Muscle layer of colon (tissue), 2 donors: Measurements from ENCODE around the gene TMUB1.

ENCODE experiments used
- H3K27ac ChIP-seq: one replicate; pipeline ENCODE4 v1.7.0; 2013; ENCODE audit warnings: low read depth, mild to moderate bottlenecking, low read length, moderate library complexity
- H3K27me3 ChIP-seq, 2 donors: one replicate each; pipeline ENCODE4 v1.7.0; 2013; ENCODE audit warnings: low read length in 2 of 2, mild to moderate bottlenecking in 2 of 2; ENCODE audit not compliant: insufficient read depth in 2 of 2, control insufficient read depth in 1 of 2
- H3K36me3 ChIP-seq: one replicate; pipeline ENCODE4 v1.7.0; 2013; ENCODE audit warnings: mild to moderate bottlenecking, low read length; ENCODE audit not compliant: insufficient read depth
- H3K4me1 ChIP-seq: one replicate; pipeline ENCODE4 v1.7.0; 2013; ENCODE audit warnings: mild to moderate bottlenecking, low read length; ENCODE audit not compliant: insufficient read depth
- H3K4me3 ChIP-seq, 2 donors: one replicate each; pipeline ENCODE4 v1.7.0; 2013; ENCODE audit warnings: low read length in 2 of 2, low read depth in 1 of 2, mild to moderate bottlenecking in 1 of 2, moderate library complexity in 1 of 2
- H3K9ac ChIP-seq: one replicate; pipeline ENCODE4 v1.7.0; 2013; ENCODE audit warnings: low read length
- H3K9me3 ChIP-seq: one replicate; pipeline ENCODE4 v1.7.0; 2013; ENCODE audit warnings: mild to moderate bottlenecking, low read length
- donor health status: abdominal sarcoma.
- donor health status: Adenocarcinoma of cecum.

The TMUB1 gene

DNA sequence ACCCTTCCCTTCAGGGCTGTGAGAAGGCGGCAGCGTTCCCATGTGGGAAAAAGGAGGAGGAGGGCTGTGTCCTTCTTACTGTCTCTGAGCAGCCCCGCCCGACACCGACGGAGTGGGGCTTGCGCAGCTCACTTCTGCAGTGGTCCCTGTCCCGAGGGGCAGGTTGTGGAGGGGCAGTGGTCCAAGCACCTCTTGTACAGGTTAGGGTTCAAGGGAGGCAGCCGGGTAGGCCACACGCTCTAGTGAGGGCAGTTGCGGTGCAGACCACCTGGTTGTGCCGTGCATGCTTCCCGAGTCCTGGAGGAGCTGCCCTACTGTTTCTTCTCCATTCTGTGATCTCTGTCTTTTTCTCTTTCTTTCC is 35.7 kb upstream of the TMUB1 start:
- Histone ChIP-seq H3K4me1 (peaks cover 10% of the 10 kb centered on the region), H3K9ac (no peak overlapping the region), H3K9me3 (no peaks in the 10 kb centered on the region), H3K4me3 (no peak overlapping the region), H3K27me3 (no peaks in the 10 kb centered on the region), H3K36me3 (peaks cover 27% of the 10 kb centered on the region), H3K27ac (no peak overlapping the region)

DNA sequence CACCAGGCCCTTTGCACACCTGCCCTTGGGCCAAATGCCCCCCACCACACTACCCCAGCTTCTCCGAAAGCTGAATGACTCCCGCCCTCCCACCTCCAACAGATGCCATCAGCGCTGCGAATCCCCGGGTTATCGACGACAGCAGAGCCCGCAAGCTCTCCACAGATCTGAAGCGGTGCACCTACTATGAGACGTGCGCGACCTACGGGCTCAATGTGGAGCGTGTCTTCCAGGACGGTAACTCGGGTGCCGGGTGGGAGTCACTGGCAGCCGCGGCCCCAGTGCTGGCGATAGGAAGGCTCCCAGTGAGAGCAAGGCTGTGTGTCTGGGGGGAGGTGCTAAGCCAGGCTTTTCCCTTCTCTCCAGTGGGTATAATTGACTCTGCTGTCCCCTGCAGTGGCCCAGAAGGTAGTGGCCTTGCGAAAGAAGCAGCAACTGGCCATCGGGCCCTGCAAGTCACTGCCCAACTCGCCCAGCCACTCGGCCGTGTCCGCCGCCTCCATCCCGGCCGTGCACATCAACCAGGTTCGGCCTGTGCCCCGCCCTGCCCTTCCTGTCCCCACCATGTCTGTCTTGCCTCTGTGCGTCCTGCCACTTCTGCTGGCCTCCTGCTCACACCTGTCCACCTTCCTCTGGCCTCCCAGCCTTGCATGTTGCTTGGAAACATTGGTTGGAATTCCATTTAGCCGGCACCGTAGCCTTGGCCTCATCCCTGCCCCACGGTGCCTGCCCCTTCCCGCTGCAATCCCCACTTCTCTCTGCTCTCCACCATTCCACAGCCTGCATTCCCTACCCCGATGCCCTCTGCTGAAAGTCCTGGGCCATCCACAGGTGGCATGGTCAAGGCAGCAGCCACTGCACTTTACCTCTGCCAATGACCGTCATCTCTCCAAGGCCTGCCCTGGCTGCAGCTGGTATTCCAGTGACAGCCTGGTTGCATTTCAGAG is 35.1 kb upstream of the TMUB1 start:
- Histone ChIP-seq H3K9me3 (no peaks in the 10 kb centered on the region), H3K36me3 (peaks cover 27% of the 10 kb centered on the region), H3K27ac (no peak overlapping the region), H3K27me3 (no peaks in the 10 kb centered on the region), H3K9ac (no peak overlapping the region), H3K4me3 (no peak overlapping the region), H3K4me1 (peaks cover 12% of the 10 kb centered on the region)

DNA sequence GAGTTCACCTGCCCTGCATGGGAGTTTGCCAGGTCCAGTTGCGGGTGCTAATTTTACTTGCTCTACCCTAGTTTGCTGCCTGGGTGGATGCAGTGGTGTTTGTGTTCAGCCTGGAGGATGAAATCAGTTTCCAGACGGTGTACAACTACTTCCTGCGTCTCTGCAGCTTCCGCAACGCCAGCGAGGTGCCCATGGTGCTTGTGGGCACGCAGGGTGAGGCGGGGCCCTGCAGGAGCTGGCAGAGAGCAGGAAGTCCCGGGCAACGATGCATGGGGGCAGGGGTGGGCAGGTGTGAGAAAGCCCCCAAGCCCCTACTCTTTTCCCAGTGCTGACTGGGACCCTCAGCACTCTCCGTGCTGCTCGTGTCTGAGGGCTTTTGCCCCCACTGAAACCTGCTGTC is 34.3 kb upstream of the TMUB1 start:
- no peak overlapping the region for H3K27ac ChIP-seq
- H3K27me3 ChIP-seq: no peaks in the 10 kb centered on the region
- H3K9me3 ChIP-seq: no peaks in the 10 kb centered on the region
- H3K4me3 ChIP-seq: no peak overlapping the region
- peaks cover 27% of the 10 kb centered on the region for H3K36me3 ChIP-seq
- H3K4me1 ChIP-seq: peaks cover 12% of the 10 kb centered on the region
- H3K9ac ChIP-seq: no peak overlapping the region

DNA sequence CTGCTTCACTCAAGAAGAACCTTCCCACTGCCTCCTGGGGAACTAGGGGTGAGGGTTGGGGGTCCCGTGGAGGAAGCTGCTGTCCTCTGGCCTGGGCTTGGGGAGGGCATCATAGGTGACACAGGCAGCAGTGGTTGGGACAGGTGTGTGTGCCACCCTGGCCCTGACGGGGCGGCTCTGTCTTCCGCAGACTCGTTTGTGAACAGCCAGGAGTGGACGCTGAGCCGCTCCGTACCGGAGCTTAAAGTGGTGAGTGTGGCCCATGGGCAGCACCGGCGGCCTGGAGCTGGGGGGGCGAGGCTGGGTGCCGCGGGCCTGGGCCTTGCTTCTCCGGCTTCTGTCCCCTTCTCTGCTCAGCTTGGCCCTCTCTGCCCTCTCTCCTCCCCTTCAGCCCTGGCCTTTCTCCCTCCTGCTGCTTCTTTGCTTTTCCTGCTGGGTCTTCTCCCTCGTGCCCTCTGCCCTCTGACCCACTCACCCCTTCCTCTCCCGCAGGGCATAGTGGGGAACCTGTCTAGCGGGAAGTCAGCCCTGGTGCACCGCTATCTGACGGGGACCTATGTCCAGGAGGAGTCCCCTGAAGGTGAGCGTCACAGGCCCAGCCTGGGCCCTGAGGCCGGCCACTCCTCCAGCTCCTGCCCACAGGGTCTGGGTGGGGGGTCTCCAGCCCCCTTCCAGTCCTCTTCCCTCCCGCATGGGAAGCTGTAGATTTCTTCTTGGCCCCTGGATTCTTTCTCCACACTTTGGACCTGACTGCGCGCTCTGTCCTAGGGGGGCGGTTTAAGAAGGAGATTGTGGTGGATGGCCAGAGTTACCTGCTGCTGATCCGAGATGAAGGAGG is 33.5 kb upstream of the TMUB1 start:
- H3K9me3 ChIP-seq: no peaks in the 10 kb centered on the region
- peaks cover 12% of the 10 kb centered on the region for H3K4me1 ChIP-seq
- no peak overlapping the region for H3K9ac ChIP-seq
- H3K36me3 ChIP-seq: peaks cover 27% of the 10 kb centered on the region
- H3K27ac ChIP-seq: no peak overlapping the region
- H3K4me3 ChIP-seq: no peak overlapping the region
- H3K27me3 ChIP-seq: no peaks in the 10 kb centered on the region

DNA sequence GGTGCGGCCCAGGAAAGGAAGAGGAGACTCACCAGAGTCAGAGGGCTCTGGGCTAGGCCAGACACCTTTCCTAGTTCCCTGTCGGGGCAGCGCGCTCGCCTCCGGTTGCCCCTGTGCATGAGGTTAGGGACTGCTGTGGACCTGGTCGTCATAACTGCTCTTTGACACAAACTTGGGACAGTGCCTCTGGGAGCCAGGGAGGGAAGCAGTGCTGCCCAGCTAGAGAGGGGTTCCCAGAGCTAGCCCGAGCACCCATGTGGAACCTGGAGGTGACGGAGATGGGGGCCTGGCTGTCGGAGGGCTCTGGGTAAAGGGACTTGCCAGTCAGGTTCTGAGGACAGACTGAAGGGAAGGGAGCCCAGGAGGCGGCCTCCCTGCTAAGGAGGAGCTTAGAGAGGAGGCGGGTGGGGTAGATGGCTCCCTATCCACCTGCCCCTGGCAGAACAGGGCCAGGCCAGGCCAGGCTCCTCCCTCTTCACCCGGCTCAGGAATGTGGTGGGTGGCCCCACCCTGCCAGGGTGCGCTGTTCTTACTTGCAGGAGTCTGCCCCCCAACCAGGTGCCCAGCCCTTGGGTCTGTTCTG is 32.6 kb upstream of the TMUB1 start:
- Histone ChIP-seq H3K9me3 (no peaks in the 10 kb centered on the region), H3K4me1 (peaks cover 18% of the 10 kb centered on the region), H3K36me3 (peaks cover 25% of the 10 kb centered on the region), H3K9ac (no peak overlapping the region), H3K27ac (no peak overlapping the region), H3K4me3 (no peak overlapping the region), H3K27me3 (no peaks in the 10 kb centered on the region)

DNA sequence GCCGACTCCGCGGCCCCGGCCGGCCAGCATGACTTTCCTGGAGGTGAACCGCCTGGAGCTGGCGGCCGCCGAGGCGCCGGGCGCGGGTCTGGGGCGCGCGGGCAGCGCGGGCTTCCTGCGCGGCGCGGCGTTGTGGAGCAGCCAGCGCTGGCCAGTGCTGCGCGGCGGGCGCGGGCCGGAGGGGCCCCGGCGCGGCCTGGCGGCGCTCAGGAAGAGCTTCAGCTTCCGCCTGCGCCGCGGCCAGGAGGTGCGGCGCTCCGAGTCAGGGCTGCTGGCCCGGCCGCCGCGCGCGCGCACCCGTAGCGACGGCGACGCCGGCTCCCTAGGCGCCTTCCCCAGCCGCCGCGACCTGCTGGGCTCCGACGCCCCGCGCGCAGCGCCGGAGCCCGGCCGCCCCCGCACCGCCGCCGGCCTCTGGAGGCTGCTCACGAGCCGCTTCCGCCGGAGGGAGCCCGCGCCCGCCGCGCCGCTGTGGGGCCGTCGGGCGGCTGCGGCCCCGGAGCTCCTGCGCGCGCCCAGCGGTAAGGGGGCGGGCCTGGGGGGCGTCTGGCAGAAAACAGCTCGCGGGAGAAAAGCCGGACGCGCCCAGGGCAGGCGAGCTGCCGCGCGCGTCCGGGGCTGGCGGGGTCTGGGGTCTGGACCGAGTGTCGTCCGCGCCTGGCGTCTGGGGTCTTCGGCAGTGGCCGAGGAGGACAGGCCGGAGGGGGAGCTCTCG is 32.0 kb upstream of the TMUB1 start:
- Histone ChIP-seq H3K4me1 (peaks cover 25% of the 10 kb centered on the region), H3K36me3 (peaks cover 19% of the 10 kb centered on the region), H3K9ac (no peak overlapping the region), H3K9me3 (no peaks in the 10 kb centered on the region), H3K27ac (no peak overlapping the region), H3K4me3 (no peak overlapping the region), H3K27me3 (no peaks in the 10 kb centered on the region)

DNA sequence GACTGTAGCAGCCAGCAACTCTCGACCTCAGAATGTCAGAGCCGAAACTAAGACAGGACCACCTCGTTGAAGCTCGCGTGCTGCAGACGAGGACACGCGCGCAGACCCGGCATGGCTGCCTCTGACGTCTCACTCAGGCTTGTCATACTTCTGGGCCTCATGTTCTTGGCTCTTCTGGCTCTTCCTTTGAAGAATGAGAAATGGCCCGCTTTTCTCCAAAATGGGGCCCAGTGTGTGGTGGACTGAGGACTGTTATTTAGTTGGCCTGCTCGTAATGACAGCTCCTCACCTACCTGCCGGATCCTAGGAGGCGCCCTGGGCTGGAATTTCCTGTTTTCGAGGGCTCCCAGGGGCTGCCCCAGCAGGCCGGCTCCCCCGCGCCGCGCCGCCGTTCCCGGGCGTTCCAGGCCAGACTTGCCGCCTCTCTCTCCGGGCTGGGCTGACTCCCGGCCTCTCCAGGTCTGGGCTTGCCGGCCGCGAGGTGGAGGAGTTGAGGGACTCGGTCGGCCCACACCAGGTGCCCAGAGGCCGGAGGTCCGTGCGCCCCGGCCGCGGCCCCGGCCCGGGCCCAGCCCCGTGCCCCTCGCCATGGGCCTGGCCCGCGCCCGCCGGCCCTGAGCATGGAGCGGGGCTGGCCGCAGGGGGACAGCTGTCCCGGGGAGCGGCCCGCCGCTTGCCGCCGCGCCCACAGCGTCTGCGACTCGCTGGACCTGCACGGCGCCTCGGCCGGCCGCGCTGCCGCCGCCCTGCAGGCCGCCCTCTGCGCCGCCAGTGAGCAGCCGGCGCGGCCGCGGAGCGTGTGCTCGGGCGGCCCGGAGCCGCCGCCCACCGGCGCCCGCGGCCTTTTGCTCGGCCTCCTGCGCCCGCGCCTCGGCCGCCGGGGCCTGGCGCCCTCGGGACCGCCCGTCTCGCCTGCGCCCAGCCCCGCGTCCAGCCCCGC is 31.1 kb upstream of the TMUB1 start:
- H3K27ac ChIP-seq: no peak overlapping the region
- no peak overlapping the region for H3K9ac ChIP-seq
- no peaks in the 10 kb centered on the region for H3K27me3 ChIP-seq
- no peaks in the 10 kb centered on the region for H3K9me3 ChIP-seq
- peaks cover 10% of the 10 kb centered on the region for H3K36me3 ChIP-seq
- no peak overlapping the region for H3K4me3 ChIP-seq
- peaks cover 32% of the 10 kb centered on the region for H3K4me1 ChIP-seq

DNA sequence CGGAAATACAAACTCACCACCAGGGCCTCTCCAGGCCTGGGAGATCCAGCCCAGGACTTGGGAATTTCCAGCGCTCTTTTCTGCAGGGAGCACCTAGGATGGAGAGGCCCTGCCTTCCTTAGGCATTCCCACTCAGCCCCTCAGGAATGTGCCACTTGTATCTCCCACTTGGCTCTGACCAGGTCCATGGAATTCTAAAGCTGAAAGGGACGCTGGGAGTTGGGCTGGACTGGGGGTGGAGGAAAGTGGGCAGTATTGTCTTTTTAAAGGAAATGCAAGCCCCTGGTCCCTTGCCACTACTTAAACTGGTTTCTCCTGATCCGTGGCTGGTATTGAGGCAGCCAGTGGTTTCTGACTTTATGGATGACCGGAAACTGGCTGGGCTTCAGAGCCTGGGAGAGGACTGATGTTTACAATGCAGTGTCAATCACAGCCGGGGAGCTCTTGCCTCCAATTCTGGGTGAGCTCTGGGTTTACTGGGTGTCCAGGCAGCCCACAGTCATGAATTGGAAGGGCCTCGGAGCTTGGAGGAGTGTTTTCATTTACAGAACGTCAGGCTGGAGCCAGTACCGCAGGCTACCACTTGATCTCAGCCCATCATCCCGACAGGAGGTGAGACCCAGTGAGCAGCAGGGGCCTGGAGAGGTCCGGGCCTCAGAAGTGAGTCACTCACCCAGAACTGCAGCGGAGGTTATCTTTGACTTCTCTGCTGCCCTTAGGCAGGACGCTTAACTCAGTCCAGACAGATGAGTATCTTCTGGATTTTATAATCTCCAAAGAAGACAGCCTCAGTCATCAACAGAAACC is 30.3 kb upstream of the TMUB1 start:
- no peak overlapping the region for H3K4me3 ChIP-seq
- peaks cover 36% of the 10 kb centered on the region for H3K4me1 ChIP-seq
- H3K9me3 ChIP-seq: no peaks in the 10 kb centered on the region
- no peaks in the 10 kb centered on the region for H3K27me3 ChIP-seq
- no peak overlapping the region for H3K9ac ChIP-seq
- H3K27ac ChIP-seq: no peak overlapping the region
- H3K36me3 ChIP-seq: peaks cover 2% of the 10 kb centered on the region

DNA sequence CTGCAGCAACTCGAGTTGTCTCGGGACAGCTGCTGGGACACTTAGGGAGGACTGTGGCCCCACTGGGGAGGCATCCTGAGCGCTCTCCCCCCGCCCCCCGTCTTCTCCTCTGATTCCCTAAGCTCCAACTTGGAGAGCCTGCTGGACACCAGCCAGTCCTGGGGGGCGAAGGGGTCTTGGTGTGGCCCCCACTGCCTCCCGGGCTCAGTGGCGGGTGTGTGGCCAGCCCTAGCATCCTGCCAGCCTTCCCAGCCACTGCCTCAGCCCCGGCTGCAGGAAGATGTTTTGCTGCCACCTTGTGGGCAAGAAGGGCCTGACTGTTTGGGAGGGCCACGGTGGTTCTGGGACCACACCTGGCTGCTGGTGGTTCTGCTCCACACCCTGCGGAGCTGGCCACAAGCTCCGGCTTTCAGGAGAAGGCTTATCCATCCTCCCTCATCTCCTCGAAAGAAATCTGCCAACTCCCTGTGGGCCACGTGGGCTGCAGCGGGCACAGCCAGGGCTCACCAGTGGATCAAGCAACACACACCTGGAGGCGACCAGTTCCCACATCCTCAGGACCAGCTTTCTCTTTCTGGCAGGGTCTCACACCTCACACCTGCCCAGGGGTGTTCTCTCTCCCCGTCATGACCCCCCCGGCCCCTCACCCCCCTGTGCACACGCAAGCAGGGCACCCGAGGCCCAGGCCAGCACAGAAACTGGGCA is 27.8 kb upstream of the TMUB1 start:
- Histone ChIP-seq H3K9me3 (no peaks in the 10 kb centered on the region), H3K4me3 (no peak overlapping the region), H3K27me3 (no peaks in the 10 kb centered on the region), H3K4me1 (peaks cover 36% of the 10 kb centered on the region), H3K27ac (no peak overlapping the region), H3K9ac (no peak overlapping the region), H3K36me3 (no peaks in the 10 kb centered on the region)
